ENCODE data around the gene CCDC159. TPM values are rescaled to one million over a fixed set of nuclear protein-coding genes. Genes with fewer than 3 reads are reported as not detected.

Gene CCDC159
- total RNA-seq, 1 experiment from 2014 or later, result 18.2 TPM

DNA sequence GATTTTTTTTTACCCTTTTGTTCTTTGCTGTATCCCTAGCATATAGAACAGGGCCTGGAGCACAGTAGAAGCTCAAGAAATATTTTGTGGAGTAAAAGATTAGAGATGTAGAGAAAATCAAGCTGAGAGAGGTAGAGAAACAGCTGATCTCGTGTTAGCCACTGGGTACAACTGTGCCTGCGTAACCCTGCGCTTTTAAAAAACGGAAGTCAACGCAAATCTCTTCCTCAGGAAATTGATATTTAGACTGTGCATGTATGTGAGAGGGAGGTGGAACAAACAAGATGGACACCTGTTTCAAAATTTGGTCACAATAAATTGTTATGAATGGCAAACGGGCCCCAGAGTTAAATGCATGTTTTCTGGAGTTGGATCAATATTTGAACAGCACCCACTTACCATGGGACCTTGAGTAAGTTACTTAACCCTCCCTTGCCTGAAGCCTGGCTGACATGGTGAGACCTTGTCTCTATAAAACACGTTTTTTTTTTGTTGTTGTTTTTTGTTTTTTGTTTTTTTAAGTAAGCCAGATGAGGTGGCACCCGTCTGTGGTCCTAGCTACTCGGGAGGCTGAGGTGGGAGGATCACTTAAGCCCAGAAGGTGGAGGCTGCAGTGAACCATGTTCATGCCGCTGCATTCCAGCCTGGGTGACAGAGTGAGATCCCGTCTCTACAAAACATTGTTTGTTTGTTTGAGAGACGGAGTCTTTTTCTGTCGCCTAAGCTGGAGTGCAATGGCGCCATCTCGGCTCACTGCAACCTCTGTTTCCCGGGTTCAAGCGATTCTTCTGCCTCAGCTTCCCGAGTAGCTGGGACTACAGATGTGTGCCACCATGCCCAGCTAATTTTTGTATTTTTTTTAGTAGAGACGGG, 41.1 kb downstream of the CCDC159 start:
- CTCF ChIA-PET, result interaction anchor here (0.6 kb wide), 1 partner anchor 65 kb away, joined by 3 read pairs; no protein-coding TSS in a partner anchor
- Mint-ChIP-seq H3K36me3 (ENCODE audit: insufficient read depth, unreplicated experiment) (no peaks in the 10 kb centered on the region), H3K4me1 (ENCODE audit: insufficient read depth, unreplicated experiment) (no peaks in the 10 kb centered on the region), H3K27me3 (ENCODE audit: insufficient read depth, unreplicated experiment) (no peaks in the 10 kb centered on the region), H3K27ac (ENCODE audit: low read depth, unreplicated experiment) (no peak overlapping the region), H3K4me3 (ENCODE audit: unreplicated experiment) (no peak overlapping the region), H3K9me3 (ENCODE audit: unreplicated experiment) (no peaks in the 10 kb centered on the region)
- POLR2A ChIA-PET, result interaction anchor here (1.3 kb wide), 1 partner anchor 11 kb away, joined by 3 read pairs; no protein-coding TSS in a partner anchor
- BruUV-seq (replicated peaks), result no TSS peak
- intact Hi-C loops (cut with micrococcal nuclease), result no loop called here
- no peak for DNase-seq (ENCODE audit: unreplicated experiment)
- TF ChIP-seq, protein P1, sequence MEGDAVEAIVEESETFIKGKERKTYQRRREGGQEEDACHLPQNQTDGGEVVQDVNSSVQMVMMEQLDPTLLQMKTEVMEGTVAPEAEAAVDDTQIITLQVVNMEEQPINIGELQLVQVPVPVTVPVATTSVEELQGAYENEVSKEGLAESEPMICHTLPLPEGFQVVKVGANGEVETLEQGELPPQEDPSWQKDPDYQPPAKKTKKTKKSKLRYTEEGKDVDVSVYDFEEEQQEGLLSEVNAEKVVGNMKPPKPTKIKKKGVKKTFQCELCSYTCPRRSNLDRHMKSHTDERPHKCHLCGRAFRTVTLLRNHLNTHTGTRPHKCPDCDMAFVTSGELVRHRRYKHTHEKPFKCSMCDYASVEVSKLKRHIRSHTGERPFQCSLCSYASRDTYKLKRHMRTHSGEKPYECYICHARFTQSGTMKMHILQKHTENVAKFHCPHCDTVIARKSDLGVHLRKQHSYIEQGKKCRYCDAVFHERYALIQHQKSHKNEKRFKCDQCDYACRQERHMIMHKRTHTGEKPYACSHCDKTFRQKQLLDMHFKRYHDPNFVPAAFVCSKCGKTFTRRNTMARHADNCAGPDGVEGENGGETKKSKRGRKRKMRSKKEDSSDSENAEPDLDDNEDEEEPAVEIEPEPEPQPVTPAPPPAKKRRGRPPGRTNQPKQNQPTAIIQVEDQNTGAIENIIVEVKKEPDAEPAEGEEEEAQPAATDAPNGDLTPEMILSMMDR (IDR thresholded peaks at IDR 0.05; ENCODE audit: unreplicated experiment), result no peak

DNA sequence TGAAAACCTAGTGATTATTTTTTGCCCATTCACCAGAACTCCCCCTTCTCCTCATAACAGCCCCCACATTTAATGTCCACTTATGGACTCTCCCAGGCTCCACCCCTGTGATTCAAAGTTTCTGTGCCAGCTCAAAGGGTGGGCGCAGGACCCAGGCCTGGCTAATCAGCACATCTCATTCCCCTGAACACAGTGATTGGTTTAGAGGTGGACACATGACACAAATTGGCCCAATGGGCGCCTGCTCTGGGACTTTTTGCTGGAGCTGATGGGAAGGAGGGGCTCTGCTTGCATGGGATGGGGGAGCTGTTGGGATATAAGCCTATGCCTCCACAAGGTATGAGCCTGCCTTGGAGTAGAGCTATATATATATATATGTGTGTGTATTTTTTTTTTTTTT, 44.0 kb downstream of the CCDC159 start:
- H3K27me3 Mint-ChIP-seq (ENCODE audit: insufficient read depth, unreplicated experiment), result no peaks in the 10 kb centered on the region
- TF ChIP-seq, protein P1 (IDR thresholded peaks at IDR 0.05; ENCODE audit: unreplicated experiment), result no peak
- no peak overlapping the region for H3K27ac Mint-ChIP-seq (ENCODE audit: low read depth, unreplicated experiment)
- no peaks in the 10 kb centered on the region for H3K36me3 Mint-ChIP-seq (ENCODE audit: insufficient read depth, unreplicated experiment)
- H3K9me3 Mint-ChIP-seq (ENCODE audit: unreplicated experiment), result no peaks in the 10 kb centered on the region
- ChIA-PET CTCF (interaction anchor here (2.0 kb wide), 1 partner anchor 13 kb away, joined by 6 read pairs; no protein-coding TSS in a partner anchor), POLR2A (no interaction called here)
- H3K4me3 Mint-ChIP-seq (ENCODE audit: unreplicated experiment), result no peak overlapping the region
- H3K4me1 Mint-ChIP-seq (ENCODE audit: insufficient read depth, unreplicated experiment), result no peaks in the 10 kb centered on the region
- intact Hi-C loops (cut with micrococcal nuclease), result no loop called here
- DNase-seq (ENCODE audit: unreplicated experiment), result no peak
- BruUV-seq (replicated peaks), result no TSS peak

DNA sequence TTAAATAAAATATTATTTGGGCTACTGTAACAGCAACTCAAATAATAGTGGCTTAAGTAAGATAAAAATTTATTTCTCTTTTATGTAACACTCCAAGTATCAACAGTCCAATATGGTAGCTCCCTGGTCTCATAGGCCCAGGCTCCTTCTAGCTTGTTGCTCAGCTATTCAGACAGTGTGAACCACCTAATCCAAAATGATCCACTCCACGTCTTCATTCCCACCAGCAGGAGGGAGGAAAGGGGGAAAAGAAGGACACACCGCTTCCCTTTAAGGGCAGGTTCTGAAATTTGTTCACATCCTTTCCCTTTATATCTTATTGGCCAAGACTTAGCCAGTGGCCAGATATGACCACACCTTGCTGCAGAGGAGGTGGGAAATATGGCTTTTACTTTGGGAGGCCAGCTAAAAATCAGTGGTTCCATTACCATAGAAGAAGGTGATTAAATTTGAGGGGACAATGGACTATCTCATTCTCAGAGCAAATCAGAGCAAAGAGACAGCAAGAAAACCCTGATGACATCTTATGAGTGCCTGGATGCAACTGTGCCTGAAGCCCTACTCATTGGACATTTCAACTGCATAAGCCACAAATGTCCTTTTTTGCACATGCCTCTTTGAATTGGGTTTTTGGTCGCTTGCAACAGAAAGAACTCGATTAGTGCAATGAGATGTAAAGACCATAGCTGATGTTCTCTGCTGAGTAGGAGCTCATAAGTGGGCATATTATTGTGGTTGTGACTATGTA, 44.8 kb downstream of the CCDC159 start:
- BruUV-seq (replicated peaks), result no TSS peak
- CTCF ChIA-PET, result interaction anchor here (0.6 to 2.0 kb wide), 7 partner anchors 8 to 116 kb away, joined by 3 to 9 read pairs (median 4); no protein-coding TSS in a partner anchor
- Mint-ChIP-seq H3K4me1 (ENCODE audit: insufficient read depth, unreplicated experiment) (no peaks in the 10 kb centered on the region), H3K36me3 (ENCODE audit: insufficient read depth, unreplicated experiment) (no peaks in the 10 kb centered on the region), H3K4me3 (ENCODE audit: unreplicated experiment) (no peak overlapping the region), H3K9me3 (ENCODE audit: unreplicated experiment) (no peaks in the 10 kb centered on the region), H3K27ac (ENCODE audit: low read depth, unreplicated experiment) (no peak overlapping the region), H3K27me3 (ENCODE audit: insufficient read depth, unreplicated experiment) (no peaks in the 10 kb centered on the region)
- TF ChIP-seq, protein P1 (IDR thresholded peaks at IDR 0.05; ENCODE audit: unreplicated experiment), result no peak
- POLR2A ChIA-PET, result interaction anchor here (0.9 kb wide), 1 partner anchor 17 kb away, joined by 3 read pairs; the partner anchor contains the start of gene SWSAP1
- intact Hi-C loops (cut with micrococcal nuclease), result no loop called here
- DNase-seq (ENCODE audit: unreplicated experiment), result no peak

DNA sequence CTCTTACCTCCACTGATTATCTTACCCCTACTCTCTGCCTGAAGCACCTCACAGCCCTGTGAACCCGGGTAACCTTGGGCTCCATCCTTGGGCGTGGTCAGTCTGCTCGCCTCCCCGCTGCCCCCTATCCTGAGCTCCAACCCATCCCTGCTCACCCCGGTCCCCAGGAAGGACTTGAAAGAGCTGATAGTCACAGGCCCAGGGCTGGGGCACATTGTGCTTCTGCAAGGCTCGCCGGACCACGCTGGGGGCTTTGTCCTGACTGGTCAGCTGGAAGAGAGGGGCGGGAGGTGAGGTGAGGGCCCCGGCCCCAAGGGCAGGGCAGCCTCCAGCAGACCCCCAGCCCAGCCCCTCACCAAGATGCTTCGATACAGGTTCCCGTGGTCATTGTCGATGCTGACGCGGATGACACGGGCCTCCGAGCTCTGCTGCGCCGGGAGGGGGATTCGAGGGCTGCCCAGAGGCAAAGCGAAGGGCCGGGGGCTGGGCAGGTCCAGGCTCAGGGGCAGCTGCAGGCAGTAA, 50.8 kb downstream of the CCDC159 start:
- TF ChIP-seq, protein P1 (IDR thresholded peaks at IDR 0.05; ENCODE audit: unreplicated experiment), result no peak
- BruUV-seq (replicated peaks), result no TSS peak
- Mint-ChIP-seq H3K36me3 (ENCODE audit: insufficient read depth, unreplicated experiment) (no peaks in the 10 kb centered on the region), H3K4me3 (ENCODE audit: unreplicated experiment) (no peak overlapping the region), H3K27ac (ENCODE audit: low read depth, unreplicated experiment) (no peak overlapping the region), H3K4me1 (ENCODE audit: insufficient read depth, unreplicated experiment) (no peaks in the 10 kb centered on the region), H3K9me3 (ENCODE audit: unreplicated experiment) (no peaks in the 10 kb centered on the region), H3K27me3 (ENCODE audit: insufficient read depth, unreplicated experiment) (no peaks in the 10 kb centered on the region)
- ChIA-PET CTCF (interaction anchor here (0.6 kb wide), 1 partner anchor 66 kb away, joined by 3 read pairs; no protein-coding TSS in a partner anchor), POLR2A (no interaction called here)
- intact Hi-C loops (cut with micrococcal nuclease), result no loop called here
- DNase-seq (ENCODE audit: unreplicated experiment), result no peak

All from MCF 10A (cell line).